ENCODE results near the gene TRAF3IP1. TPM values are rescaled to one million over a fixed set of nuclear protein-coding genes. Genes with fewer than 3 reads are reported as not detected.
A peak's percentile ranks its signal among the peaks of the same experiment; 100 is the strongest.

TRAF3IP1 gene
- polyA plus RNA-seq, 2 donors = 3.2 to 4.8 TPM

DNA sequence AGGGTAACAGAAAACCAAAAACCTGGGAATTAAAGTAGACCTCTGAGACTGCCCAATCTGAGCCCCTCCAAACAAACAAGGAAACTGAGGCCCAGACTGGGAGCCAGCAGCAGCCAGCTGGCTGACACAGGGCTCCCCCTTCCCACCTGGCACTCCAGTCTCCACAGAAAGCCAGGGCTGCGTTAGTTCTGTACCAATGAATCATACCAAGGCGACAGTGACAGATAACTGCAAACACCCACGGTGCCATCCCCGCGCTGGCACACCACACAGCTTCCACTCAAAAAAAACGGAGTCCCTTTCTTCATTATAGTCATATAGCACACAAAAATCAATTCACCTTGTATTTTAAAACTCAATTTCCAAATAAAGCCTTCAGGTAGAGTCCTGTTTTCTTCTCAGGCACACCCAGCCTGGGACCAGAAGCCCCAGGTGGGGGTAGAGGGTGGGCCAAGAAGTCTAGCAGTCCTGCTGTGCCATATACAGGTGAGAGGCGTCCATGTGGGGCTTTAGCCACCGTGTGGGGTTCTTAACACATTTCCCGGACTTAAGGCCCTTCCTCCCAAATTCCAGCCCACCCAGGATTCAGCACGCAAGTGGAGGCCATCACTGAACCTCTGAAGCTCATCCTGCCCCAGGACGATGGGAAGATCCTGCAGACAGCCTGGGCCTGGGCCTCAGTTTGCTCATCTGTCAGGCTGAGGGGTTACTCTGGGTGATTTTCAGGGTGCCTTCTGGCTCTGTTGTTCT, 33.2 kb upstream of the TRAF3IP1 start:
- Histone ChIP-seq H3K36me3 (ENCODE audit: control insufficient read depth in 2 of 2, insufficient read depth in 2 of 2, low read length in 1 of 2) (peaks cover 0 to 3% of the 10 kb centered on the region in 2 donors), H3K4me3 (ENCODE audit: low read depth in 1 of 2, low read length in 2 of 2) (peak overlapping the region; percentile 23 to 69), H3K27ac (ENCODE audit: low read depth in 2 of 2, low read length in 1 of 2) (peak overlapping the region; percentile 98 to 99), H3K9me3 (ENCODE audit: control insufficient read depth in 2 of 2, insufficient read depth in 1 of 2, low read depth in 1 of 2, low read length in 1 of 2) (no peaks in the 10 kb centered on the region), H3K27me3 (ENCODE audit: control insufficient read depth in 1 of 2, insufficient read depth in 2 of 2, low read length in 2 of 2) (no peaks in the 10 kb centered on the region), H3K4me1 (ENCODE audit: control insufficient read depth in 2 of 2, insufficient read depth in 2 of 2, low read length in 1 of 2) (peaks cover 14 to 35% of the 10 kb centered on the region in 2 donors)
- WGBS, 2 donors = 36 to 38% methylated on average over 11 of the region's 11 CpGs

DNA sequence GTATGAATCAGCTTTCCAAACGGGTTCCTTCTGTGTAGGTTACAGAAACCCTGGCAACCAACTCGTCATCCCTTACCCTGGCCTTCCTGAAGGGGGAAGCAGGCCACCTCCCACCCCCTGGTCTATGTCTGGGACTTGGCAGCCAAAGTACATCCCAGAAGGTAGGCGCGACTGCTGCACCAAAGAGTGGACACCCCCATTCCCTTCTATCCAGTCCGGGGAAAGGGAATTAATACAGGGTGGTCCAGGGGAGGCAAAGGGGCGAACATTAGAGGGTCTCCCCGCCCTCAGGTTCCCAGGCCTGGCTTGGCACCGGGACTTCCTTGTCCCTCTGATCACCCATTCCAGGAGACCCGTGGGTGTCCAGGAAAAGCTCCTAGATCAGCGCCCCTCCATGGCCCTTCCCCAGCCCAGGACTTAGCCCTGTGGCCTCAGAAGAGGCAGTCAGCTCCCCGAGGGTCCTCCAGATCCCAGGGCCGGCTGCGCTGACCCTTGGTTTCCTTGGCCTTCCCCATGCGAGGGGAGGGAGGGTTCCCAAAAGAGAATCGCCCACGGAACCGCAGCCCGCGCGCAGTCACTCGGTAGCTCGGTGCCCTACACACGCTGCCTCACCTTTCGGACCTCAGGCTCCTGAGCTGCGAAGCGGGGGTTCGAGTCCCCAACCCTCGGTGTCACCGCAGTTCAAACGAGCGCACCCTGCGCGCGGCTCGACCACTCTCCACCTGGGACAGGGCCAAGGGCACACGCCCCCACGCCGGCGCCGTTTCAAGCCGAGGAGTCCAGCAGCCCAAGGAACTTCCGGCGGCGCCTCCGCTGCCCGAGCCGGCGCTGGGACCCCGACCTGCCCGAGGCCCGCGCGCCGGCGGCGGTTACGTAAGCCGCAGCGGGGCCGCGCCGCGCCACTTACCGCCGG, 32.3 kb upstream of the TRAF3IP1 start, which contains the start of gene PER2:
Gene PER2, minus strand, starts transcription at position 874 of the 913 bp plus-strand sequence. CDS start 10,674 bp downstream, outside the sequence.
- peaks cover 13 to 31% of the 10 kb centered on the region in 2 donors for H3K4me1 ChIP-seq (ENCODE audit: control insufficient read depth in 2 of 2, insufficient read depth in 2 of 2, low read length in 1 of 2)
- H3K36me3 ChIP-seq (ENCODE audit: control insufficient read depth in 2 of 2, insufficient read depth in 2 of 2, low read length in 1 of 2) = no peaks in the 10 kb centered on the region
- WGBS, 2 donors = 1% methylated on average over 57 to 65 of the region's 65 CpGs
- peak within 1 kb of the TSS; percentile 69 to 83 for H3K4me3 ChIP-seq (ENCODE audit: low read depth in 1 of 2, low read length in 2 of 2)
- H3K27me3 ChIP-seq (ENCODE audit: control insufficient read depth in 1 of 2, insufficient read depth in 2 of 2, low read length in 2 of 2) = no peaks in the 10 kb centered on the region
- H3K27ac ChIP-seq (ENCODE audit: low read depth in 2 of 2, low read length in 1 of 2) = peak within 1 kb of the TSS; percentile 98 to 99
- no peaks in the 10 kb centered on the region for H3K9me3 ChIP-seq (ENCODE audit: control insufficient read depth in 2 of 2, insufficient read depth in 1 of 2, low read depth in 1 of 2, low read length in 1 of 2)

DNA sequence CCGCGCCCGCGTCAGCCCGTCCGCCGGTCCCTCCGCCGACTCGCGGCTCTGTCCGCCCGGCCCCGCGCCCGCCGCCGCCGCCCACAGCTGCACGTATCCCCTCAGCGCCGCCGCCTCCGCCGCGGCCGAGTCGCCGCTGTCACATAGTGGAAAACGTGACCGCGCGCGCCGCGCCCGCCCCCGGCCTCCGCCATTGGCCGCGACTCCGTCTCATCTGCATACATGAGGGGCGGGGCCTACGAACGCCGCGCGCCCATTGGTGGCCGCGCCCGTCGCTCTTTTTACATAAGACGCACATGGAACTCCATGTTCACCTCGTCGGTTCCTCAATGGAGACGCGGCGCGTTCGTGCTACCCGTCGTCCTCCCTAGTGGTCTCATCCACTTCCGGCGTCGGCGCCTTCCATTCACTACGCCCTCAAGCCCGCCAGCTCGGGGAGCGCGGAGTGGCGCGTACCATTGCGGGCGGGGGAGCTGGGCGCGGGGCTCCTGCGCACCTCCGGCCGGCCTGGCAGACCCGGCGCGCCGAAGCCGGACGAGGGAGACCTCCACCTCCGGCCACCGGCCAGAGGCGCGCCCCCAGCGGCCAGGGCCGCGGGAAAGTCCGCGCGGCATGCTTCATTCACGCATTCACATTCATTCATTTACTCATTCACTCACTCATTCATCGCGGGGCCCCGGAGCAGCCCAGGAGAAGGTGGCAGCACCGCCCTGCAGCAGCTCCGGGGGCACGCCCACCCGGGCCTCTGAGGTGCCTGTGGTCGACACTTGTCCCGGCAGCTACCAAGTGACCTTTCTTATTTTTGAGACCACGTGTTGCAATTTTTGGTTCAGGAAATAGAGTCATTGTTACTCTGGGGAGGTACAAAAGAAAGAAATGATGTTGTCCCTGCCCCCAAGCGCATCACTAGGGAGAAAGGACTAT, 31.4 kb upstream of the TRAF3IP1 start:
- Histone ChIP-seq H3K4me3 (ENCODE audit: low read depth in 1 of 2, low read length in 2 of 2) (peak overlapping the region; percentile 69 to 83), H3K9me3 (ENCODE audit: control insufficient read depth in 2 of 2, insufficient read depth in 1 of 2, low read depth in 1 of 2, low read length in 1 of 2) (no peaks in the 10 kb centered on the region), H3K4me1 (ENCODE audit: control insufficient read depth in 2 of 2, insufficient read depth in 2 of 2, low read length in 1 of 2) (peaks cover 10 to 31% of the 10 kb centered on the region in 2 donors), H3K36me3 (ENCODE audit: control insufficient read depth in 2 of 2, insufficient read depth in 2 of 2, low read length in 1 of 2) (no peaks in the 10 kb centered on the region), H3K27ac (ENCODE audit: low read depth in 2 of 2, low read length in 1 of 2) (peak overlapping the region; percentile 98 to 99), H3K27me3 (ENCODE audit: control insufficient read depth in 1 of 2, insufficient read depth in 2 of 2, low read length in 2 of 2) (no peaks in the 10 kb centered on the region)
- 0 to 1% methylated on average over 71 to 108 of the region's 108 CpGs for WGBS, 2 donors

DNA sequence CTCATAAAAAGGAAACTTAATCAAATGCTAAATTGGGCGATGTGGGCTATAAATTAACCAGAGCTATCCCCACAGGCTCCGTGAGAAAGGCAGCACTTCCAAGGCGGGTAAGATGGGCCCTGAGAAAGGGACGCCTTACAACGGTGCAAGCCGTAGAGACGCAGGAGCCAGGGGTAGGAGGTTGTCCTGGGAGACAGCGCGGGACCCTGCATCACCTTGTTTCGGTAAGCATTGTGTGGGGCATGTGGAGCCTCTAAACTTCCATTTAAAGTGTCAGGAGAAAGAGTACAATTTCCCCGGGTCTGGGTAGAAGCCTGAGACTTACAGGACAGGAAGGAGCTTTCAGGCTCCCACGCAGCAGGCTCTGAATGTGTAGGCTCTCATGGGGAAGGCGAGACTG, 30.7 kb upstream of the TRAF3IP1 start:
- 27 to 31% methylated on average over 13 of the region's 13 CpGs for WGBS, 2 donors
- Histone ChIP-seq H3K27ac (ENCODE audit: low read depth in 2 of 2, low read length in 1 of 2) (peak overlapping the region; percentile 96 to 98), H3K4me3 (ENCODE audit: low read depth in 1 of 2, low read length in 2 of 2) (peak overlapping the region in 1 of 2 donors; percentile 69), H3K27me3 (ENCODE audit: control insufficient read depth in 1 of 2, insufficient read depth in 2 of 2, low read length in 2 of 2) (no peaks in the 10 kb centered on the region), H3K36me3 (ENCODE audit: control insufficient read depth in 2 of 2, insufficient read depth in 2 of 2, low read length in 1 of 2) (no peaks in the 10 kb centered on the region), H3K4me1 (ENCODE audit: control insufficient read depth in 2 of 2, insufficient read depth in 2 of 2, low read length in 1 of 2) (peaks cover 8 to 30% of the 10 kb centered on the region in 2 donors), H3K9me3 (ENCODE audit: control insufficient read depth in 2 of 2, insufficient read depth in 1 of 2, low read depth in 1 of 2, low read length in 1 of 2) (no peaks in the 10 kb centered on the region)

GRCh38 chr2:238290091-238290509, 30.2 kb upstream of the TRAF3IP1 start:
- Histone ChIP-seq H3K4me3 (ENCODE audit: low read depth in 1 of 2, low read length in 2 of 2) (no peak overlapping the region), H3K27ac (ENCODE audit: low read depth in 2 of 2, low read length in 1 of 2) (peak overlapping the region; percentile 96 to 98), H3K4me1 (ENCODE audit: control insufficient read depth in 2 of 2, insufficient read depth in 2 of 2, low read length in 1 of 2) (peaks cover 4 to 24% of the 10 kb centered on the region in 2 donors), H3K27me3 (ENCODE audit: control insufficient read depth in 1 of 2, insufficient read depth in 2 of 2, low read length in 2 of 2) (no peaks in the 10 kb centered on the region), H3K9me3 (ENCODE audit: control insufficient read depth in 2 of 2, insufficient read depth in 1 of 2, low read depth in 1 of 2, low read length in 1 of 2) (no peaks in the 10 kb centered on the region), H3K36me3 (ENCODE audit: control insufficient read depth in 2 of 2, insufficient read depth in 2 of 2, low read length in 1 of 2) (no peaks in the 10 kb centered on the region)
- 32 to 36% methylated on average over 8 of the region's 8 CpGs for WGBS, 2 donors

- Histone ChIP-seq H3K4me3 (ENCODE audit: low read depth in 1 of 2, low read length in 2 of 2) (no peak overlapping the region), H3K27me3 (ENCODE audit: control insufficient read depth in 1 of 2, insufficient read depth in 2 of 2, low read length in 2 of 2) (no peaks in the 10 kb centered on the region), H3K36me3 (ENCODE audit: control insufficient read depth in 2 of 2, insufficient read depth in 2 of 2, low read length in 1 of 2) (no peaks in the 10 kb centered on the region), H3K4me1 (ENCODE audit: control insufficient read depth in 2 of 2, insufficient read depth in 2 of 2, low read length in 1 of 2) (peaks cover 0 to 21% of the 10 kb centered on the region in 2 donors), H3K27ac (ENCODE audit: low read depth in 2 of 2, low read length in 1 of 2) (peak overlapping the region; percentile 79 to 89), H3K9me3 (ENCODE audit: control insufficient read depth in 2 of 2, insufficient read depth in 1 of 2, low read depth in 1 of 2, low read length in 1 of 2) (no peaks in the 10 kb centered on the region)
- 85 to 90% methylated on average over 5 of the region's 5 CpGs for WGBS, 2 donors
Observed at GRCh38 chr2:238290715-238291549, 29.4 kb upstream of the TRAF3IP1 start.

- Histone ChIP-seq H3K4me3 (ENCODE audit: low read depth in 1 of 2, low read length in 2 of 2) (no peak overlapping the region), H3K9me3 (ENCODE audit: control insufficient read depth in 2 of 2, insufficient read depth in 1 of 2, low read depth in 1 of 2, low read length in 1 of 2) (no peaks in the 10 kb centered on the region), H3K27me3 (ENCODE audit: control insufficient read depth in 1 of 2, insufficient read depth in 2 of 2, low read length in 2 of 2) (no peaks in the 10 kb centered on the region), H3K27ac (ENCODE audit: low read depth in 2 of 2, low read length in 1 of 2) (peak overlapping the region; percentile 79 to 89), H3K4me1 (ENCODE audit: control insufficient read depth in 2 of 2, insufficient read depth in 2 of 2, low read length in 1 of 2) (peaks cover 0 to 21% of the 10 kb centered on the region in 2 donors), H3K36me3 (ENCODE audit: control insufficient read depth in 2 of 2, insufficient read depth in 2 of 2, low read length in 1 of 2) (no peaks in the 10 kb centered on the region)
- 90 to 94% methylated on average over 8 of the region's 8 CpGs for WGBS, 2 donors
Observed at GRCh38 chr2:238291550-238292281, 28.6 kb upstream of the TRAF3IP1 start.

DNA sequence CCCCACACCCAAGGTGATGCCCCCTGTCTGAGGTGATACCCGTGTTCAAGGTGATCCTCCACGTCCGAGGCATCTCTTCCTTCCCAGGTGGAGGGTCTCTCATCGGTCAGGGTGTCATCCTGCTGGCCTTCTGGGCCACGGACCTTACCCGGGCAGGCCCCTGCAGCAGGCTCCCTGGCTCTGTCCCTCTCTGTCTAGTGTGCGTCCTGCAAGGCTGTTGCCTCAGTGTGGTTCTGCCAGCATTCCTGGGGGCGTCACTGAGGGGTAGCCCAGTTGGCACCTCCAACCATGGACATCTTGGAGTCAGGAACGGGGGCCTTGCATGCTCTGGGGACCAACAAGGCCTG, 26.3 kb upstream of the TRAF3IP1 start:
- Histone ChIP-seq H3K4me1 (ENCODE audit: control insufficient read depth in 2 of 2, insufficient read depth in 2 of 2, low read length in 1 of 2) (peaks cover 0 to 12% of the 10 kb centered on the region in 2 donors), H3K9me3 (ENCODE audit: control insufficient read depth in 2 of 2, insufficient read depth in 1 of 2, low read depth in 1 of 2, low read length in 1 of 2) (no peaks in the 10 kb centered on the region), H3K36me3 (ENCODE audit: control insufficient read depth in 2 of 2, insufficient read depth in 2 of 2, low read length in 1 of 2) (no peaks in the 10 kb centered on the region), H3K27me3 (ENCODE audit: control insufficient read depth in 1 of 2, insufficient read depth in 2 of 2, low read length in 2 of 2) (no peaks in the 10 kb centered on the region), H3K27ac (ENCODE audit: low read depth in 2 of 2, low read length in 1 of 2) (no peak overlapping the region), H3K4me3 (ENCODE audit: low read depth in 1 of 2, low read length in 2 of 2) (no peak overlapping the region)
- 88 to 89% methylated on average over 9 of the region's 9 CpGs for WGBS, 2 donors

Data from esophagus (tissue), 2 donors.